Stimulated activated CD8-positive, alpha-beta memory T cell treated with anti-CD3 and anti-CD28 coated beads, Interleukin-12 subunit alpha, Interleukin-12 subunit beta, amount 100 ng/mL, for 24 hours (primary cell): ENCODE measurements around the gene PRCD.
"Not testable (repeated sequence)": the region's sequence is repeated elsewhere in the genome, so short reads cannot be mapped to it uniquely, and the experiment has no call there.

ENCODE experiments used
- DNase-seq: peaks from one replicate; pipeline ENCODE4 v3.0.0-alpha.2; 2020; ENCODE audit errors: extremely low read depth

PRCD gene

GRCh38 chr17:76504117-76504516 lies 35.7 kb upstream of the PRCD start:
- DNase-seq, result no peak

- DNase-seq, result peak; percentile 46
Observed at GRCh38 chr17:76506408-76507345, 33.2 kb upstream of the PRCD start.

GRCh38 chr17:76508472-76509063 lies 31.3 kb upstream of the PRCD start:
- not testable (repeated sequence) for DNase-seq

GRCh38 chr17:76510831-76511244 lies 29.0 kb upstream of the PRCD start:
- DNase-seq, result no peak

DNA sequence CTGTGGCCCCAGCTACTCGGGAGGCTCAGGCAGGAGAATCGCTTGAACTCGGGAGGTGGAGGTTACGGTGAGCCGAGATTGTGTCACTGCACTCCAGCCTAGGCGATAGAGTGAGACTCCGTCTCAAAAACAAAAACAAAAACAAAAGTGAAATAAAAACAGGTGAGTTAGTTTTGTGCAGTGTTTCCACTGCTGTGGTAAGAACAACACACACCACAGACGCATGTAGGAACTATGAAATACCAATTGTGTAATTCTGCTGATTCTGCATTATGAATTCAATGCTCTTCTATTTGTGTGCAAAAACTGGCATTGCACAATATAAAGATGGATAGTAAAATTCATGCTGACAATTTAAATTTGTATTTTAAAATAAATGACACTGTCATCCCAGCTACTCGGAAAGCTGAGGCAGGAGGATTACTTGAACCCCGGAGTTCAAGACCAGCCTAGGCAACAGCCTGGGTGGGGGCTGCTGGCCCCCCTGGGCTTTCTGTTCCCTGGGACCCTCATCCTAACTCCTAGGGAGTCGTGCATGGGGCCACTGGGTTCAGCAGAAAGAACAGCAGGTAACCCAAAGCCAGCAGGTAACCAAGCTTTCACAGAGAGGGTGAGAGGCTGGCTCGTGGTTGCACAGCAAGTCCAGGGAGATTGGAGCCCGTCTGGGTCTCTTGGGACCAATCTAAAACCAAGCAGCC lies 28.0 kb upstream of the PRCD start:
- no peak for DNase-seq

DNA sequence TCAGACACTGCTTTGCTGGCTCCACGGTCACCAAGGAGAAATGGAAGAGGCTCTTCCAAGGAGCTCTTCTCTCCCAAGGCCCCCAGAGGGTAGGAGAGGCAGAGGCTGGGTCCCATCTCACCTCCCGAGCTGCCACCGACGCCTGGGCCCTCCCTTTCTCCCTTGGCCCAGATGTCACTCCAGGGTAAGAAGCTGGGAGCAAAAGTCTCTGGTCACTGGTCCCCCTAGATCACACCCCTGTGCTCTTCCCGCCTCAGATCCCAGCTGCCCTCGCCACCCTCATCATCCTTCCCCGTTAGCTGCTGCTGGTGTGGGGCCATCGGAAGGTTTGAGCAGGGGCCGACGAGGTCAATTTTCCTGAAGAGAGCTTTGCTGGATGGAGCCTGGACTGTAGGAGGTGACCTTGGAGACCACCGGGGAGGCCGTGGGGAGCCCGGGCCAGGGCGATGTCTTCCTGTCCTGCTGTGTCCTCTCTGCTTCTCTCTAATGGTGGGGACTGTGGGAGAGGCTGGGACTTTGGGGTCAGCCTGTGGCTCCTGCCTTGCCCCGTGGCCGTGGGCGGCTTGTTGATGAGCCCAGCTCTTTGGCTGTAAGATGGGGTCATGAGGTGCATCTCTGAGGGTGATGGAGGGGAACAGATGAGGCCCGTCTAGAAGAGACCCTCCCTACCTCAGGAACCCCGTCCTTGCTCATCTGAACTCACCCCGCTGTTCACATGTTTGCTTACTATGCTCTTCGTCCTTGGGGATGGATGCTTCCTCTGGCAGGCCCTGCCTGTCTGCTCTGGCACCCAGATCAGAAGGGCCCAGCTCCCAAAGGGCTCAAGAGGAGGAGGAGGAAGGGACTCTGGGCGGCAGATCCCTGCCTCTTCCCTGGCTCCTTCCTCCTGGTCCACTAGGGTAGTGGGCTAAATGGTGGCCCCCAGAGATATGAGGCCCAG lies 27.2 kb upstream of the PRCD start:
- DNase-seq, result no peak

DNA sequence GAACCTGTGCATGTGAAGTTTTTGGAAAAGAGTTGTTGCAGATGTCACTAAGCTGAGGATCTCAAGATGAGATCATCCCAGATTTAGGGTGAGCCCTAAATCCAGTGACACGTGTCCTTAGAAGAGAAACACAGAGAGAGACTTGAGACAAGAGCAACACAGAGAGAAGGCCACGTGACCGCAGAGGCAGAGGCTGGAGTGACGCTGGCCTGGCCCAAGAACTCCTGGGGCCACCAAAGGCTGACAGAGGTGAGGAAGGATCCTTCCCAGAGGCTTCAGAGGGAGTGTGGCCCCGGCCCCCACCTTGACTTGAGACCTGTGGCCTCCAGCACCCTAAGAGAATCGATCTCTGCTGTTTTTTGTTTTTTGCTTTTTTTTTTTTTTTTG lies 26.5 kb upstream of the PRCD start:
- no peak for DNase-seq

GRCh38 chr17:76514355-76514754 lies 25.5 kb upstream of the PRCD start:
- not testable (repeated sequence) for DNase-seq

DNA sequence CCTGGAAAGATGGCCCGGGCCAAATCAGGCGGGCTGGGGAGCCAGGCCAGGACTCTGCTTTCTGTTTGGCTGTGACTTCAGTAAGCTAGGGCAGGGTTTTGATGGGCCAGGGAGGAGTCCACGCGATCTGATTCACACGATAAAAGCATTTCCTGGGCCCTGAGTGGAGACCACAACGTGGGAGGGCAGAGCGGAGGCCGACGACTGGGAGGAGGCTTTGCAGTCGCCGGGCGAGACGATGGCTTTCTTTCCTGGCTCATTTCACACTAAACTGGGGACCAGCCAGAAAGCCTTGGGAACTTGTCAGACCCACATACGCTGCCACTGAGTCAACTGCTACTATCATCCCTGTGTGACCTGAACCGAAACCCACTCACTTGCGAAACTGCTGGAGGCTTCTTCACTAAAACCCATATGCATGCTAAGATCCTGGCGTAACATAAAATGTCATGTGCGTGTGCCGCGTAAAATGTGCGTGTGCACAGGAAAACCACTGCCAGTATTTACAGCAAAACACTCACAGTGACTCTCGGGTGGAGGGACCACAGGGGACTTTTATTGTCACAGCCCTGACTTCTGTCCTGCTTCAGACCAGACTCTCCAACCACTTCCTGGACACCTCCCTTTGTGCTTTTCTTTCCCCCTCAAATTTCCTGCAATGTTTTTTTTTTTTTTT lies 24.4 kb upstream of the PRCD start:
- DNase-seq, result peak; percentile 58

GRCh38 chr17:76517638-76518038 lies 22.2 kb upstream of the PRCD start:
- DNase-seq, result no peak

GRCh38 chr17:76519048-76519966 lies 20.5 kb upstream of the PRCD start:
- no peak for DNase-seq

GRCh38 chr17:76521262-76521661 lies 18.6 kb upstream of the PRCD start:
- DNase-seq, result no peak

- DNase-seq, result not testable (repeated sequence)
Observed at GRCh38 chr17:76521683-76522082, 18.2 kb upstream of the PRCD start.

- peak; percentile 48 for DNase-seq
Observed at GRCh38 chr17:76523084-76524037, 16.5 kb upstream of the PRCD start.

GRCh38 chr17:76524598-76525512 lies 15.0 kb upstream of the PRCD start:
- no peak for DNase-seq

- DNase-seq, result not testable (repeated sequence)
Observed at GRCh38 chr17:76525513-76525833, 14.4 kb upstream of the PRCD start.

- not testable (repeated sequence) for DNase-seq
Observed at GRCh38 chr17:76527016-76527415, 12.8 kb upstream of the PRCD start.
